Hypothalamus (tissue), 51 donors: Measurements from ENCODE around the gene RFX3.
"Not testable (repeated sequence)": the region's sequence is repeated elsewhere in the genome, so short reads cannot be mapped to it uniquely, and the experiment has no call there.

Source experiments
- DNase-seq, 51 donors: peaks; one replicate each; lab custom pipeline; 2025; lab: John Stamatoyannopoulos, UW

RFX3 gene

GRCh38 chr9:3361116-3361515, 164.7 kb downstream of the RFX3 start:
- DNase-seq: no peak

- no peak for DNase-seq
Observed at GRCh38 chr9:3360245-3360644, 165.6 kb downstream of the RFX3 start.

GRCh38 chr9:3359778-3360177, 166.0 kb downstream of the RFX3 start:
- no peak for DNase-seq

GRCh38 chr9:3359048-3359692, 166.6 kb downstream of the RFX3 start:
- DNase-seq: no peak

GRCh38 chr9:3348169-3348568, 177.6 kb downstream of the RFX3 start:
- no peak for DNase-seq

- DNase-seq: no peak
Observed at GRCh38 chr9:3346549-3346948, 179.3 kb downstream of the RFX3 start.

- DNase-seq: no peak
Observed at GRCh38 chr9:3343671-3344070, 182.1 kb downstream of the RFX3 start.

- no peak for DNase-seq
Observed at GRCh38 chr9:3342159-3342777, 183.5 kb downstream of the RFX3 start.

- DNase-seq: peak in 15 of 51 donors; percentile 1 to 46 (median 6)
Observed at GRCh38 chr9:3337515-3338225, 188.1 kb downstream of the RFX3 start.

GRCh38 chr9:3336951-3337350, 188.8 kb downstream of the RFX3 start:
- DNase-seq: no peak

- no peak for DNase-seq
Observed at GRCh38 chr9:3332802-3333201, 193.0 kb downstream of the RFX3 start.

GRCh38 chr9:3331801-3332200, 194.0 kb downstream of the RFX3 start:
- peak in 5 of 51 donors; percentile 0 to 12 (median 3) for DNase-seq

GRCh38 chr9:3330792-3331420, 194.9 kb downstream of the RFX3 start:
- no peak for DNase-seq

GRCh38 chr9:3329361-3329760, 196.4 kb downstream of the RFX3 start:
- DNase-seq: no peak

GRCh38 chr9:3323714-3324113, 202.1 kb downstream of the RFX3 start:
- no peak for DNase-seq

- DNase-seq: no peak
Observed at GRCh38 chr9:3321186-3321585, 204.6 kb downstream of the RFX3 start.

GRCh38 chr9:3312595-3312994, 213.2 kb downstream of the RFX3 start:
- not testable (repeated sequence) for DNase-seq

- DNase-seq: no peak
Observed at GRCh38 chr9:3308609-3309008, 217.2 kb downstream of the RFX3 start.

GRCh38 chr9:3304388-3304787, 221.4 kb downstream of the RFX3 start:
- not testable (repeated sequence) for DNase-seq

- no peak for DNase-seq
Observed at GRCh38 chr9:3299872-3300271, 225.9 kb downstream of the RFX3 start.

GRCh38 chr9:3296536-3296935, 229.3 kb downstream of the RFX3 start:
- DNase-seq: no peak

GRCh38 chr9:3292311-3292710, 233.5 kb downstream of the RFX3 start:
- DNase-seq: no peak
